K562 (cell line): ENCODE results near the gene LZTR1. TPM values are rescaled to one million over a fixed set of nuclear protein-coding genes. Genes with fewer than 3 reads are reported as not detected.

Experiments
- ATAC-seq: fragments of 200-7000 bp; cut with Tn5 transposase; 3 replicates; pipeline ENCODE4 v1.9.1; 2020; ENCODE audit warnings: moderate library complexity
- BruUV-seq: library from RNA; stranded (reverse); fragments of 400-500 nt; replicated peaks from 2 replicates; lab custom pipeline; 2021; lab: Mats Ljungman, UMichigan
- CTCF ChIA-PET: fragments of 300-600 bp; formaldehyde crosslinking; extraction: SDS; loops from one replicate; lab custom pipeline; 2021; ENCODE audit warnings: low intra/inter-chr PET ratio; lab: Yijun Ruan, JAX
- POLR2A ChIA-PET: fragments of 300-600, 350-650 bp; sonication (Branson Sonifier 250); formaldehyde crosslinking; extraction: SDS; loops from one replicate; lab custom pipeline; 2021; ENCODE audit warnings: antibody characterized with exemption, inconsistent platforms; lab: Yijun Ruan, JAX
- DNase-seq, 4 experiments: peaks; one replicate each; pipeline versions ENCODE4 v3.0.0 to v3.0.0-alpha.2; 2011 to 2018; ENCODE audit warnings: low spot score in 3 of 4, mixed read lengths in 3 of 4; ENCODE audit errors: extremely low read depth in 1 of 4
- FAIRE-seq: peaks from 2 replicates; lab custom pipeline; 2011; peaks lifted over from hg19 to GRCh38; lab: Jason Lieb, UNC
- H2AFZ ChIP-seq: 2 replicates; pipeline ENCODE4 v1.6.0; 2011; ENCODE audit warnings: low read depth, low read length, control low read depth, inconsistent platforms
- H3K27ac ChIP-seq: fragments of 200-600 bp; 3 replicates; pipeline ENCODE4 v1.8.0; 2011; ENCODE audit warnings: low read depth, mild to moderate bottlenecking, control low read depth, inconsistent platforms, low read length, moderate library complexity, mixed read lengths; ENCODE audit errors: extremely low read depth
- H3K27me3 ChIP-seq, 2 experiments: fragments of 300-600 bp in 1 of 2; 2 replicates in 1 of 2; 3 replicates in 1 of 2; pipeline versions ENCODE4 v1.6.0 to v1.8.0; 2011; ENCODE audit warnings: inconsistent platforms in 2 of 2, low read length in 2 of 2, mild to moderate bottlenecking in 1 of 2, mixed read lengths in 1 of 2, moderate library complexity in 1 of 2; ENCODE audit not compliant: control insufficient read depth in 2 of 2, insufficient read depth in 2 of 2
- H3K36me3 ChIP-seq: fragments of 300-600 bp; 3 replicates; pipeline ENCODE4 v1.8.0; 2011; ENCODE audit warnings: mild to moderate bottlenecking, low read length, inconsistent platforms; ENCODE audit not compliant: control insufficient read depth, insufficient read depth
- H3K4me1 ChIP-seq, 2 experiments: fragments of 200-600 bp in 1 of 2; replicated peaks in 1 of 2; 2 replicates in 1 of 2; 3 replicates in 1 of 2; pipeline versions ENCODE4 v1.5.1 to v1.8.0; 2011; ENCODE audit warnings: inconsistent platforms in 2 of 2, low read length in 2 of 2, mild to moderate bottlenecking in 1 of 2, mixed read lengths in 1 of 2, moderate library complexity in 1 of 2; ENCODE audit not compliant: control insufficient read depth in 2 of 2, insufficient read depth in 2 of 2
- H3K4me2 ChIP-seq: 2 replicates; pipeline ENCODE4 v1.6.1; 2011; ENCODE audit warnings: low read length, control low read depth, inconsistent platforms, mixed read lengths; ENCODE audit not compliant: insufficient read depth
- H3K4me3 ChIP-seq: fragments of 200-600 bp; sonication (generic), shearing (Covaris generic); 2 replicates; pipeline ENCODE4 v1.5.1; 2016; ENCODE audit warnings: control low read depth, inconsistent platforms
- H3K79me2 ChIP-seq: fragments of 200-600 bp; 3 replicates; pipeline ENCODE4 v1.8.0; 2011; ENCODE audit warnings: low read length, inconsistent platforms; ENCODE audit not compliant: control insufficient read depth, insufficient read depth
- H3K9ac ChIP-seq, 2 experiments: 2 replicates each; pipeline versions ENCODE4 v1.6.0 to v1.6.1; 2011; ENCODE audit warnings: low read depth in 2 of 2, low read length in 2 of 2, control low read depth in 1 of 2, inconsistent platforms in 1 of 2, mild to moderate bottlenecking in 1 of 2, mixed read lengths in 1 of 2; ENCODE audit not compliant: insufficient read depth in 1 of 2
- H3K9me1 ChIP-seq: one replicate; pipeline ENCODE4 v1.6.0; 2011; ENCODE audit warnings: inconsistent platforms, mild to moderate bottlenecking, low read length, moderate library complexity; ENCODE audit not compliant: control insufficient read depth, insufficient read depth
- H3K9me3 ChIP-seq: replicated peaks from 2 replicates; pipeline ENCODE4 v1.5.1; 2011; ENCODE audit warnings: low read depth, low read length, inconsistent platforms; ENCODE audit not compliant: control insufficient read depth, insufficient read depth
- H4K20me1 ChIP-seq: replicated peaks from 2 replicates; pipeline ENCODE4 v1.6.1; 2011; ENCODE audit warnings: low read length, inconsistent platforms, mixed read lengths; ENCODE audit not compliant: control insufficient read depth, insufficient read depth
- CHD2 ChIP-seq: IDR thresholded peaks from 2 replicates; pipeline ENCODE4 v1.6.1; 2011; ENCODE audit warnings: low read depth, low read length
- ETV1 ChIP-seq: fragments of 450-650 bp; conservative IDR thresholded peaks from 2 replicates; pipeline ENCODE4 v1.6.1; 2016; ENCODE audit warnings: missing genetic modification characterization, control low read depth, low read depth, missing compliant biosample characterization
- HCFC1 ChIP-seq: IDR thresholded peaks from 2 replicates; pipeline ENCODE4 v1.6.1; 2012; ENCODE audit warnings: low read depth, low read length, improper control_type of control experiment
- MEF2A ChIP-seq: IDR thresholded peaks from 2 replicates; pipeline ENCODE4 v1.6.1; 2011; ENCODE audit warnings: low read depth, mild to moderate bottlenecking, low read length, moderate library complexity; ENCODE audit not compliant: control insufficient read depth
- MYC ChIP-seq, 2 experiments: fragments of 250-450 bp in 1 of 2; sonication (Bioruptor Pico) in 1 of 2; IDR thresholded peaks; 2 replicates each; pipeline versions ENCODE4 v1.5.1 to v1.6.1; 2012 to 2021; ENCODE audit warnings: low read depth in 2 of 2, borderline replicate concordance in 1 of 2, improper control_type of control experiment in 1 of 2, low read length in 1 of 2, mild to moderate bottlenecking in 1 of 2, moderate library complexity in 1 of 2
- PCBP2 ChIP-seq: fragments of 200-400 bp; formaldehyde crosslinking; IDR thresholded peaks from 2 replicates; pipeline ENCODE4 v1.6.1; 2018; ENCODE audit warnings: low read length, low read depth, mild to moderate bottlenecking, moderate library complexity; ENCODE audit not compliant: poor library complexity, severe bottlenecking
- PHTF2 ChIP-seq: fragments of 250-450 bp; sonication (Bioruptor Pico); IDR thresholded peaks from 2 replicates; pipeline ENCODE4 v1.5.0; 2021; ENCODE audit warnings: mild to moderate bottlenecking
- RFX5 ChIP-seq: IDR thresholded peaks from 2 replicates; pipeline ENCODE4 v1.6.1; 2011; ENCODE audit warnings: low read depth, mild to moderate bottlenecking, improper control_type of control experiment, low read length
- RREB1 ChIP-seq: fragments of 250-450 bp; sonication (Bioruptor Pico); IDR thresholded peaks from 2 replicates; pipeline ENCODE4 v1.4.0; 2020
- STAT5B ChIP-seq: fragments of 250-450 bp; sonication (Bioruptor Pico); IDR thresholded peaks from 2 replicates; pipeline ENCODE4 v1.8.0; 2021; ENCODE audit warnings: mild to moderate bottlenecking, inconsistent platforms
- UBTF ChIP-seq, 2 experiments: IDR thresholded peaks; 2 replicates each; pipeline ENCODE4 v1.6.1; 2012; ENCODE audit warnings: improper control_type of control experiment in 2 of 2, low read depth in 2 of 2, low read length in 2 of 2, borderline replicate concordance in 1 of 2
- ZBED1 ChIP-seq: IDR thresholded peaks from 2 replicates; pipeline ENCODE4 v1.6.1; 2014
- ZNF445 ChIP-seq: fragments of 250-450 bp; sonication (Bioruptor Pico); IDR thresholded peaks from 2 replicates; pipeline ENCODE4 v1.4.0; 2020; ENCODE audit warnings: low read depth, mild to moderate bottlenecking, moderate library complexity
- WGBS: fragments of 100-300 bp; shearing (Covaris generic); methylation state at CpG from one replicate; pipeline ENCODE4 v1.1.6; 2016; ENCODE audit warnings: low coverage, mixed read lengths; ENCODE audit not compliant: insufficient coverage; ENCODE audit errors: missing lambda C conversion rate; 5-methylcytosine and 5-hydroxymethylcytosine counted together
- in situ Hi-C: fragments of 300-500 bp; cut with MboI; formaldehyde crosslinking; loops from 4 replicates; pipeline ENCODE4 v1.15.0; 2018; ENCODE audit warnings: inconsistent platforms, mixed read lengths
- intact Hi-C: fragments of 100-400 bp; cut with micrococcal nuclease; formaldehyde crosslinking; loops from 2 replicates; pipeline ENCODE4 v1.14.2; 2022
- polyA plus RNA-seq, 8 experiments: library from polyadenylated mRNA; depleted of rRNA in 4 of 8; stranded (reverse) in 5 of 8; unstranded in 3 of 8; fragments of >200 nt; fragmentation: Nextera tagmentation in 2 of 8; fragmentation: Illumina TruSeq in 1 of 8; extraction: Ambion mirVana in 2 of 8; extraction: Trizol in 1 of 8; gene quantifications; 2 replicates each; pipeline versions ENCODE4 v1.2.1 to v1.2.3, GENCODE V29; 2011 to 2014; ENCODE audit warnings: inconsistent platforms in 1 of 8, missing spikeins in 1 of 8
- total RNA-seq, 7 experiments: library from RNA; depleted of rRNA in 6 of 7; stranded (reverse); fragments of >200 nt in 6 of 7; fragmentation: Illumina TruSeq in 2 of 7; extraction: Trizol in 2 of 7; gene quantifications; 2 replicates each; pipeline versions ENCODE4 v1.2.1 to v1.2.3, GENCODE V29; 2011 to 2021; ENCODE audit warnings: low replicate concordance in 1 of 7

LZTR1 gene
- total and polyA plus RNA-seq, 9 of the 15 experiments (the other 6 are each of a cell fraction or from before 2014, with no cell fraction given): 2.2 to 135 (median 63.0) TPM

GRCh38 chr22:21016644-21017420, 34.7 kb downstream of the LZTR1 start:
- peaks cover 4% of the 10 kb centered on the region for H4K20me1 ChIP-seq
- WGBS: 64% methylated on average over 13 of the region's 13 CpGs
- no peaks in the 10 kb centered on the region for H3K36me3 ChIP-seq
- peaks cover 16% of the 10 kb centered on the region; the same call in 2 of the 3 replicates for H3K79me2 ChIP-seq
- POLR2A ChIA-PET: interaction anchor here (0.5 to 13.9 kb wide), 10 partner anchors 13 to 639 kb away, joined by 3 to 333 read pairs (median 3); partner anchors contain the start of genes SLC7A4 and THAP7
- no peak overlapping the region for H3K4me2 ChIP-seq
- no peaks in the 10 kb centered on the region for H3K9me3 ChIP-seq
- DNase-seq (no peak), FAIRE-seq (no peak), ATAC-seq (no peak)
- BruUV-seq: no TSS peak
- peaks cover 31 to 49% of the 10 kb centered on the region in 2 experiments for H3K4me1 ChIP-seq
- CTCF ChIA-PET: no interaction called here
- no peak overlapping the region for H2AFZ ChIP-seq
- peaks cover 0 to 7% of the 10 kb centered on the region in 2 experiments; a peak in 2 of 5 replicates for H3K27me3 ChIP-seq
- in situ Hi-C loops: no loop called here
- intact Hi-C loops: no loop called here
- H3K9me1 ChIP-seq: peaks cover 3% of the 10 kb centered on the region
- no peak overlapping the region for H3K27ac ChIP-seq
- H3K9ac ChIP-seq: peak overlapping the region in 1 of 2 experiments; percentile 51; a peak in 2 of 4 replicates
- no peak overlapping the region for H3K4me3 ChIP-seq
- TF ChIP-seq CHD2 (peak; percentile 10; the same call in 1 of the 2 replicates), PHTF2 (no peak), STAT5B (no peak), ZBED1 (no peak), ETV1 (tag) (no peak), PCBP2 (no peak), UBTF (IDR thresholded peaks at IDR 0.05; ENCODE audit: borderline replicate concordance in 1 of 2, low read depth in 2 of 2, low read length in 2 of 2) (no peak), RFX5 (no peak), HCFC1 (0 out of 2 replicates have a peak, but pooled peaks have one; percentile 10), MEF2A (no peak), RREB1 (peak; percentile 65; the same call in 1 of the 2 replicates), MYC (IDR thresholded peaks at IDR 0.05; ENCODE audit: low read depth, low read length) (no peak), MYC (CRISPR knock-in tag; IDR thresholded peaks at IDR 0.05; ENCODE audit: borderline replicate concordance, low read depth) (peak; percentile 67; the same call in 1 of the 2 replicates), ZNF445 (CRISPR knock-in tag) (no peak)
